Astrocyte of the spinal cord (primary cell): Measurements from ENCODE around the gene CDKN2AIP.

Source experiments
- DNase-seq: peaks from one replicate; pipeline ENCODE4 v3.0.0; 2011; ENCODE audit warnings: low read depth, low spot score
- H3K4me3 ChIP-seq: 2 replicates; pipeline ENCODE4 v1.5.1; 2011; ENCODE audit warnings: low read depth, mild to moderate bottlenecking, low read length, moderate library complexity
- CTCF ChIP-seq: IDR thresholded peaks from 2 replicates; pipeline ENCODE4 v1.5.1; 2012; ENCODE audit warnings: low read depth, mild to moderate bottlenecking, low read length, inconsistent platforms
- in situ Hi-C: cut with HindIII; loops from 2 replicates; pipeline ENCODE4 v1.10.0; 2017; ENCODE audit warnings: low sequenced_read_pairs

The CDKN2AIP gene

GRCh38 chr4:183405303-183405702, 39.1 kb upstream of the CDKN2AIP start:
- TF ChIP-seq CTCF = no peak
- no peak for DNase-seq
- in situ Hi-C loops = no loop called here
- no peak overlapping the region for H3K4me3 ChIP-seq

- peak; percentile 82 for DNase-seq
- H3K4me3 ChIP-seq = peak overlapping the region; percentile 42
- in situ Hi-C loops = no loop called here
- peak; percentile 84 for TF ChIP-seq CTCF
Measured at GRCh38 chr4:183407128-183407585, 37.3 kb upstream of the CDKN2AIP start.

GRCh38 chr4:183407635-183408464, 36.6 kb upstream of the CDKN2AIP start:
- DNase-seq = no peak
- H3K4me3 ChIP-seq = peak overlapping the region; percentile 42
- no peak for TF ChIP-seq CTCF
- in situ Hi-C loops = no loop called here

- in situ Hi-C loops = no loop called here
- TF ChIP-seq CTCF = no peak
- H3K4me3 ChIP-seq = no peak overlapping the region
- DNase-seq = no peak
Measured at GRCh38 chr4:183408796-183409195, 35.6 kb upstream of the CDKN2AIP start.

GRCh38 chr4:183409483-183409882, 35.0 kb upstream of the CDKN2AIP start:
- H3K4me3 ChIP-seq = no peak overlapping the region
- in situ Hi-C loops = no loop called here
- DNase-seq = no peak

GRCh38 chr4:183409934-183410333, 34.5 kb upstream of the CDKN2AIP start:
- in situ Hi-C loops = no loop called here
- TF ChIP-seq CTCF = no peak
- H3K4me3 ChIP-seq = no peak overlapping the region
- no peak for DNase-seq

More at GRCh38 chr4:183409483-183409882, 35.0 kb upstream of the CDKN2AIP start:
- TF ChIP-seq CTCF = no peak
